ENCODE data around the gene SLC34A1.
"Not testable (repeated sequence)": the region's sequence is repeated elsewhere in the genome, so short reads cannot be mapped to it uniquely, and the experiment has no call there.

The SLC34A1 gene

DNA sequence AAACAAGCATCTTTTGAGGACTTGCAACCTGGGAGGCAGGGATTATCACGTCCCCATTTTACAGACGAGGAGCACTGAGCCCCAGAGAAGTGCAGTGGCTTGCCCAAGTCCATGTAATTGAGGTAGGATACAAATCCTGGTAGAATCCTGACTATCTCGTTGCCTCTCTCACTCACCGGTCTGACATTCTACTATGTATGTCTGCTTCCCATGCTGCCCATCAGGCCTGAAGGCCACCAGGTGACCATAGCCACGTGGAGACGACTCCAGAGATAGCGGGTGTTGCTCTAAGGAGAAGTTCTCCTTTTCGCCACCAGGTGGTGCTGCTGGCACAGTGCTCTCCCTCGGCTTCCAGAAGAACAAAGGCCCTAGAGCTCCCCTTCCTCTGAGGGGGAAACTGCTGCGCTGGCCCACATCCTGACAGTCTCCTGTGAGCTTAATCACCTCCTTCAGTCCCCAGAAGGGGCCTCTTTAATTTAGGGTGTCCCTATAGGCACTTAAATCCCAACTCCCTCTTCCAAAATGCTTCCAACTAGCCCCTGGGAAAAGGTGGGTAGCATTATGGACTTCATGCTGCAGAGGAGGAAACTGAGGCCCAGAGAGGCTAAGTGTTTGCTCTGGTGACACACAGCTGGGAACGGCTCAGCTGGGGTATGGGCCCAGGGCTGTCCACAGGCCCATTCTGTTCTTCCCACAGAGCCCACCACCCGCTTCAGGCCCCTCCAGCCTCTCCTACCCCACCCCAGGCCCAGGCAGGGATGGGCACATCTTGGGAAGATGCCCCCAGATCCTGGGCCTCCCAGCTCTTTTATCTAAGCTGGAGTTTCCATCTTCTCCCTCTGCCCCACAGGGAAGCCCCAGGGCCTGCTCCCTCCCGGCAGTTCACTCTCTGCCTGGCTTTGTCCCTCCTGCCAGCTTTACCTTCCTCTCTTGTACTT, 6.4 kb downstream of the SLC34A1 start:
- DNase-seq, result peak; percentile 76 to 85

DNA sequence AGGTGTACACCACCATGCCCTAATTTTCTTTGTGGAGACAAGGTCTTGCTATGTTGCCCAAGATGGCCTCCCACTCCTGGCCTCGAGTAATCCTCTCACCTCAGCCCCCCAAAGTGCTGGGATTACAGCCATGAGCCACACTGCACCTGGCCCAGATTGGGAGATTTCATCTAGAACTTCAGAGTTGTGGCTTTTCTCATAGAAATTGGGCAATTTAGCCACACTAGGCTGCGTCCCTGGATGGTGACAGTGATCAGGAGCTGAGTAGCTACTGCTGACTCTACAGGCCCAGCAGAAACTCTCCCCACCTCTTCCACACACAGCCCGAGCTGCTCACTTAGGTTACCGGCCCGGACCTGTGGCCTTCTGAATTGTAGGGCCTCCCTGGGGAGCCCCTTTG, 8.5 kb downstream of the SLC34A1 start:
- DNase-seq, result no peak

DNA sequence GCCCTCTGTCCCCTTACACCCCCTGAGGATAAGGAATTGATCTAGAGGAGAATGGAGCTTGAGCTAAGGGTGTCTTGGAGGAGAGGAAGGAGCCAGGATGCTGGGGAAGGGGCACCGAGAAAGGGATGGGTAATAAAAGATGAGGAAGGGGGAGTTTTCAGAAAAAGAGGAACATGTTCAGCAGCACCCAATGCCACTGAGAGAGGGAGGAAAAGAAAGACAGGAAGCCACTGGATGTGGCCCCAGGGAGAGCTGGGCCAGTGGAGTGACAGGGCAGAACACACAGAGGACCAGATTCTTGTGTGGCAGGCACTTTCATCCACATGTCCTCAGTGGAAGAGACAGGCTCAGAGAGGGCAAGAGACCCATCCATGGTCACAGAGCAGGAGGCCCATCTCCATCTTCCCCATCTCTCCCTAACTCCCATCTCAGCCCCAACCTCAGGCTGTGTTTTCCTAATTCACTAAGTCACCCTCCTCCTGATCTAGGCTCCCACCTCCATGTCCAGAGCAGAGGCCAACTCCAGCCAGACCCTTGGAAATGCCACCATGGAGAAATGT, 9.1 kb downstream of the SLC34A1 start:
- no peak for DNase-seq

DNA sequence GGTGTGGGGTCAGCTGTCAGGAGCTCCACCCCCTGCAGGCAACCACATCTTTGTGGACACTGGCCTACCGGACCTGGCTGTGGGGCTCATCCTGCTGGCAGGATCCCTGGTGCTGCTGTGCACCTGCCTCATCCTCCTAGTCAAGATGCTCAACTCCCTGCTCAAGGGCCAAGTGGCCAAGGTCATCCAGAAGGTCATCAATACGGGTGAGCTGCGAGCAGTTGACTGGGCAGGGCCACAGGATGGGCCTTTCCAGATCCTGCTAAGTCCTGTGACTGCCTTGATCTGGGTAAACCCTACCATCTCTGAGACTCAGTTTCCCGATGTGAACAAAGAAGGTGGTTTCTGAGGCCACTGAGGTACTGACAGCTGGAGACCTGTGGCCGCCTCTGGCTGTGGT, 9.8 kb downstream of the SLC34A1 start:
- no peak for DNase-seq

DNA sequence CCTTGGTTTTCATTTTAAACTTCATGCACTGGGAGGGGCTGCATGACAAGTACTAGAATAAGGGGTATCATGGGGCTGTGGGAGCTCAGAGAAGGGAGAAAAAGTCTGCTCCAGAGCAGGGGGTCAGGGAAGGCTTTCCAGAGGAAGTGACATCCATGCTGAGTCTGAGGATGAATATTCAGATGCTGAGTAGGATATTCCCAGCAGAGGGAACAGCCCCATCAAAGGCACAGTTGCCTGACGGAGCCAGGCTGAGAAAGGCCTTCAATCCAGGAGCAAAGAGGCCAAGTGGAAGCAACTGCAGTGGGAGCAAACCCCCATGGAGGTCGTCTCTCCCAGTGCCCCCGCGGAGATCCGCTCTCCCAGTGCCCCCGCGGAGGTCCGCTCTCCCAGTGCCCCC, 11.8 kb downstream of the SLC34A1 start:
- DNase-seq, result no peak

DNA sequence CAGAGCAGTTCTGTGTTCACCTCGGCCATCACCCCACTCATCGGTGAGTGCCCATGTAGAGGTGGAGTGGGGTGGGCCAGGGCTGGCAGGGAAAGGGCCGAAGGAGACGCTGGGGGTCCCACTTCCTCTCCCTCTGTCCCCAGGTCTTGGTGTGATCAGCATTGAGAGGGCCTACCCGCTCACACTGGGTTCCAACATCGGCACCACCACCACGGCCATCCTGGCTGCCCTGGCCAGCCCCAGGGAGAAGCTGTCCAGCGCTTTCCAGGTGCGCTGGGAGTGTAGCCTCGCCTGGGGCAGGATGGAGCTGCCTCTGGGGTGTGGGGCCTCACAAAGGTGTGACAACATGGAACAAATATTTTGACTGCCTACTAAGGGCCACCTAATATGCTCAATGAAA, 12.6 kb downstream of the SLC34A1 start:
- no peak for DNase-seq

DNA sequence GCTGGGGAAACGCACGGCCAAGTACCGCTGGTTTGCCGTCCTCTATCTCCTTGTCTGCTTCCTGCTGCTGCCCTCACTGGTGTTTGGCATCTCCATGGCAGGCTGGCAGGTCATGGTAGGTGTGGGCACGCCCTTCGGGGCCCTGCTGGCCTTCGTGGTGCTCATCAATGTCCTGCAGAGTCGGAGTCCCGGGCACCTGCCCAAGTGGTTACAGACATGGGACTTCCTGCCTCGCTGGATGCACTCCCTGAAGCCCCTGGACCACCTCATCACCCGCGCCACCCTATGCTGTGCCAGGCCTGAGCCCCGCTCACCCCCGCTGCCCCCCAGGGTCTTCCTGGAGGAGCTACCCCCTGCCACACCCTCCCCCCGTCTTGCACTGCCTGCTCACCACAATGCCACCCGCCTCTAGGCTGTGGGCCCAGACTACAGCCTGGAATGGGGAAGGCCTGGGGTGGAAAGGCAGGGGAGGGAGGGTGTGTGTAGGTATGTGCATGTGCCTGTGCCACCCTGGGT, 13.7 kb downstream of the SLC34A1 start:
- DNase-seq, result no peak

DNA sequence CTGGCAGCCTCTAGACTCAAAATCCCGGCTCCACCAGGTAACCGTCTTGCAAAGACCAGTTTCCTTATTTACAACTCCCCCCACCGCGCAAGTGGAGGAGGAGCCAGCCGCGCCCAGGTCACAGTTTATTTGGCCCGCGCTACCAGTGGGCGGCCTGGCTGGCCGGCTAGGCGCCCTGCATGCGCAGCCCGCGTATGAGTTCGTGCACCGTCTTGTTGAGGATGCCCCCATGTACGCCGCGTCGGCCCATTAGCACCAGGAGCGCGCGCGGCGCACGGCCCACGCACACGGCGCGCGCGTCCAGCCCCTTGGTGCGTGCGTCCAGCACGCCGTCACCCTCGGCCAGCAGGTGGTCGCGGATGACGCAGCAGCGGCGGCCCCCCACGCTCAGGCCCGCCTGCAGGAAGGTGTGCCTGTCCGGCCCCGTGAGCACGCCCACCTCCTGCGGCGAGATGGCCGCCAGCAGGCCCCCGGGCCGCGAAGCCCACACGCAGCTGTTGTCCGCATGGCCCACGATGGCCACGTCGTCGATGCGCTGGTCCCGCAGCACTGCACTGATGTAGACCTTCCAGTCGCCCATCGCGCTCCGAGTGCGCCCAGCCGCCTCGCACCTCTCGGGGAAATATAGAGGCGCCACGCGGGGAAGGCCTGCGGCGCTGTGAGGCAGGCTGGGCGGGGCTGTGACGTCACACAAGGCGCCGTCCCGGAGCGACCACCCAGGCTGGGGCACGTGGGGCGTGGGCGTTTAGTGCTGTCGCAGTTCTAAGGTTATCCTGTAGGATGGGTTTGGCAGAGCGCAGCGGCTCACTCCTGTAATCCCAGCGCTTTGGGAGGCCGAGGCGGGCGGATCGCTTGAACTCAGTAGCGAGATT, 16.0 kb downstream of the SLC34A1 start, which contains the start of gene PFN3:
TSS of gene PFN3 (minus strand) at position 665 of the 872 bp plus-strand sequence. CDS start at position 580, 85 bp downstream.
- no peak for DNase-seq

DNA sequence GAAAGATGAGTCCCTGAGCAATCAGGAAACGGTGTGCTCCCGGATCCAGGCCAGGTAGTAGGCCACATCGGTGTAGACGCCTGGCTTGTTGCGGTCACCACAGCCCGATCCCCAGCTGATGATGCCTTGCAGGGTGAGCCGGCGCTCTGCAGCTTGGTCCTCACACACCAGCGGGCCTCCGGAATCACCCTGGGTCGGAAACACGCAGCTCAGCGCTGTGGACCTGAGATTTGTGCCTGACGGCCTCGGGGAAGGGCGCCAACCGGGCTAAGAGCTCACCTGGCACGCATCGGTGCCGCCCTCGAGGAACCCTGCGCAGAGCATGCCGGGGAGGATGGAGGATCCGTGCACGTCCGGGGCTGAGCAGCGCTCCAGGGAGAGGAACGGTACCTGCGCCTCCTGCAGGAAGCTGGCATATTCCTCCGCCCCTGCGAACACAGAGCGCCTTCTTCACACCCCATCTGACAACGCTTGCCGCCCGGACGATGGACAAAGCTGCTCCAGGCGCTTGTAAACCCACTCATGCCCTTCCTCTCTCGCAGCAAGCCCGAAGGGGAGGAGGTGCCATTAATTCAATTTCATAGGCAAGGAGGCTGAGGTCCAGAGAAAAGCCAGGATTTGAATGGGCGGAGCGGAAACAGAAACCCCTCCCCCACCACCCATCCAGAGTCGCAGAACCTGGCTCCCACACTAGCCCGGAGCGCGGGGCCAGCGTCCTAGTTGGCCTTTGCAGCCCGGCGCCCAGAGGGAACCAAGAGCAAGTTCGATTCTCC, 18.2 kb downstream of the SLC34A1 start:
- DNase-seq, result peak; percentile 89 to 95

DNA sequence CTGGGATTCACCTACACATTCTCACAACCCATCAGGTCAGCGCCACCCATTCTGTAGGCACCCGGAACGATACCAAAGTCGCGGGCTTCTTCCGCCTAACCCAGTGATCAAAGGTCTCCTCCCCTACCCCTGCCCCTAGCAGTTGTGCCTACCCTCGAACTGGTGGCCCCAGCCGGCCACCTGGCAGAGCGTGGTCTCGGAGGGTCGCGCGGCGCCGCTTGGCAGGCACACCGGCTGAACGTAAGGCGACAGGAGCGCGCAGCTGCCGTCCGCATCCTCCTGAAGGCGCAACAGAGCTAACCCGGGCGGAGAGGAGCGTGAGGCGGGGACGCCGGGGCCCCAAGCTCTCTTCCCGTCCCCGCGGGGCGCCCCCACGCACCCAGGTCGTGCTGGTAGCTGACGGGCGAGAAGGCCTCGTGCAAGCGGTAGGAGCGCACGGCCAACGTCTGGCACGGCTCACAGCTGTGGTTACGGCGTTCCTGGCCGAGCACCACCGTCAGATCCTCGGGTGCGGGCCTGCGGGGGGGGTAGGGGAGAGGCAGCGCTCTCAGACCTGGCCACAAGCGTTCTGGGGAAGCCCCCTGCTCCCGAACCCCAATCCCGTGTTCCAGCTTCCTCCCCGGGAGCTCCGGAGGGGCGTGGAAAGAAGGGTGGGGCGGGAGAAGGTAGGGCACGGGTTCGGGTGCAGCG, 19.0 kb downstream of the SLC34A1 start:
- DNase-seq, result peak in 1 of 2 experiments; percentile 49

DNA sequence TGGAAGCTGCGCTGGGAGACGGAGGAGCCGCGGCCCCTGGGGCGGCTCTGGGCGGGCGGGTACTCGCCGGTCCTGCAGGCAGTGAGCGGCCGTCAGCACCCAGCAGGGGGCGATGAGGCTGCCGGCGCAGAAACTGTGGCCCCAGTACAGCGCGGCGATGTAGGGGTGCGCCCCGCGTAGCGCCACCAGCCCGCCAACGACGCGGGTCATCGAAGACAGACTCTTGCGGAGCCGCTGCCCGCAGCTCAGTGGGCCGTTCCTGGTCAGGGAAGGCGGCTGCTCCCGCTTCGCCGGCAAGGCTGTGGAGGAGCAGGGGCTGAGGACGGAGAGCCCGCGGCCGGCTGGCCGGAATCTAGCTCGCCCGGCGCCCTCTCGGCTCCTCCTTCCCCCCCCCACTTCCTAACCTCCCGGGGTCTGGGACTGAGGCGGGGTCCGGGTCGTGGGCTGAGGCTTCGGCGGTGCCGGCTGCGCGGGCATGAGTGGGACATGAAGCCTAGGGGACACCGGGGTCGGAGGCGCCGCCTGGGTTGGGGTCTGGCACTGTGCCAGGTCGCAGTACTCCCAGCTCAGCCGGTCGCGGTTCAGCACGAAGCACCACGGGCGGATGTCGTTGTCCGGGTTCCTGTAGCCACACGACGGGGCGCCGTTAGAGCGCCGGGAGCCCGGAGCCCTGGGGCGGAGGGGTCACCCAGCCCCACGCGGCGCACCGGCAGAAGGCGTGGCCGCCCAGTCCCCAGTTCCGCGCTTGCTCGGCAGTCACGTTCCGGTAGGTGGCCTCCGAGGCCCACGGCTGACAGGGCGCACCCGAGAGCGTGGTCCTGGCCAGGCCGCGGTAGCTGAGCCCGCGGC, 19.8 kb downstream of the SLC34A1 start:
- DNase-seq, result peak; percentile 56 to 78

DNA sequence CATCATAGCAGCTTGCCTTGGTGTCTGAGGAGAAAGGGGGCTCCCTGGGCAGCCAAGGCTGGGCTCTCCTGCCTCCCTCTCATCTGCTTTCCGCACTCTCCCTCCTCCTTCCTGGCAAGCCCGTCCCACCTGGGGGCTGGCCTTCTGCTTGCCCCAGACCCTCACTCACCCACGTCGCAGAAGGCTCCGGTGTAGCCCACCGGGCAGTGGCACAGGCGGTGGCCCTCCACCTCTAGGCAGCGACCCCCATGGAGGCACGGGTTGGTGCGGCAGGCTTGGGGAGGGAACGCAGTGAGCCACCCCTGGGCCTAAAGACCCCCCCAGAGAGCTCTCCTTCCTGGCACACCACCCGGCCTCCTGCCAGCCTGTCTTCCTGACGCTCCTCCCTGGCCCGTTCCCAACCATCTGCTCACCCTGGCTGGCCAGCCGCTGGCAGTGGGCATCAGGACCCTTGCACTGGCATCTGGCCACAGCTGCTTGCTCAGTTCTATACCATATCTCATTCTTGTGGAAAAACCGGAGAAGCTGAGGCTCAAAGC, 20.5 kb downstream of the SLC34A1 start:
- peak in 1 of 2 experiments; percentile 29 for DNase-seq

DNA sequence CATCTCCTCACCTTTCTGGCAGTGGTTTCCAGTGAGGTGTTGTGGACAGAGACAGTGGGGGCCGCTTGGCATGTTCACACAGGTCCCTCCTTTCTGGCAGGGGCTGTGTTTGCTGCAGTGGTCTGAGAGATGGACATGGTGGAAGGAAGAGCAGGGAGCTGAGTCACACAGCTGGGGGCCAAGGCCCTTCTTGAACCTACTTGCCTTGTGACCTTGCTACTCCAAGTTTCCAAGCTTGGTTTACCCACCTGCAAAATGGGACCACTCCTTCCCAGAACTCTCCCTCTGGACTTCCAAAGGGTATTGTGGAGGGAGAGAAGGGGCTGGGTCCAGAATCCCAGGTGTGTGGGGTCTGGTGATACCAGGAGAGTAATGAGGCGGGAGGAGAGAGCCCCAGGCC, 21.1 kb downstream of the SLC34A1 start:
- DNase-seq, result no peak

DNA sequence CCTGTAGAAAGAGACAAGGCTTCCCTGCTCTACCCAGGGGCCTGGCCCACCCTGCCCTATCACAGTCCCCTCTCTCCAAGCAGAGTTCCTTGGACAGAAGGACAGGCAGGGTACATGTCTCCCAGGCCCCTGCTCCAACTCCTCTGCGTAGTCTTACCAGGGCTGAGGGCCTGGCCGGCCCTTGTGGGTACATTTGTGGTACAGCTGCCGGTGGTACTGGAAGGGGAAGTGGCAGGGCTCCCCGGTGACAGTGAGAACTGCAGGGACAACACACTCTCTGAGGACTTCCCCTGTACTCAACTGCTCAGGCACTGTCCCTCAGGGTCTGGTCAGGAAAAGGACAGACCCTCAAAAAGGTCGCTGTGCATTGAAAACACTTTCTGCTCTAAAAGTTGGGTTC, 21.6 kb downstream of the SLC34A1 start:
- DNase-seq, result no peak

DNA sequence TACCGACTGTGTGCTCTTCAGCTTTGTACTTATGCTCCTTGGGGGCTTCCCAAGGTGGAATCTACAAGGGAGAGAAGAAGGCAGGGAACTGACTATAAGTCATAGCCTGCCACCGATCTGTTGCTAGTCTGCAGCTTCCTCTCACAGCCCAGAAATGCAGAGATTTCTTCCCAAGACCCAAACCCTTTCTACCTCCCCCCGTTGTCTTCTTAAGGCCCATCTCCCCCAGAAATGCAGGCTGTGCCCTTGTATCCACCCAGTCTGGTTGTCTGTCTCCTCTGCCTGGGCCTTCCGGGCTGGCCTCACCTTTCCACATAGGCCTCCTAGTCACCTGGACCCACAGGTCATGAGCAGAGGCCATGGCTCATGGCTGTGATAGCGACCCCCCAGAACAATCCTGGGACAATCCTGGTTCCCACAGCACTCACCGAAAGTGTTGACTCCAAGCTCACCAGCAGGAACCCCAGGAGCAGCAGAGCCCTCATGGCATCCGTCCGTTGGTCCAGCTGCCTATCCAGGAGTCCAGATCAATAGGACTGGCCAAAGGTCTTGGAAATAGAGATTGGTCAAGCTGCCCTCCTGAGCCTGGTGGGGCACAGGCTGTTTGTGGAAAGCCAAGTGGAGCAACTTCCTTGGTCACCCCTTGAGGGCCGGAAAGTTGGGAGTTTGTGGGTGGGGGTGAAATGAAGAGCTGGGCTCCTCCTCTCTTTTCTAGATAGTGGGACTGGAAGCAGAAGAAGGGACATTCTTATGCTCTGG, 25.0 kb downstream of the SLC34A1 start, which contains the start of gene F12:
TSS of gene F12 (minus strand) at position 522 of the 759 bp plus-strand sequence. CDS start at position 485, 37 bp downstream.
- no peak for DNase-seq

DNA sequence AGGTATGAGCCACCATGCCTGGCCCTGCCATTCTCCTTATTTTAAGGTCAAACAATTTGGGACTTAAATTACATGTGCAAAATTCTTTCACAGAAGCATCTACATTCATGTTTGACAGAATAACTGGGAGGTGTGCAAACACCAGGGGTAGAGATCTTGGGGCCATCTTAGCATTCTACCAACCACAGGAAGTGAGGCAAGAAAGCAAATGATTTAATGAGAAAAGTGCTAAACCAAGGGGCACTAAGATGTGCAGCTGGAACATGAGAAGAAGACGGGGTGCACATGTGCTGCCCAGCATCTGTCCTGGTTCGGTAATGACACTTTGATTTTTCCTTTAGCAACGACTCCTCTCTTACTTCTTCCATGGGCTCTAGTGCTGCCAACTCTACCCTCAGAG, 26.3 kb downstream of the SLC34A1 start:
- no peak for DNase-seq

DNA sequence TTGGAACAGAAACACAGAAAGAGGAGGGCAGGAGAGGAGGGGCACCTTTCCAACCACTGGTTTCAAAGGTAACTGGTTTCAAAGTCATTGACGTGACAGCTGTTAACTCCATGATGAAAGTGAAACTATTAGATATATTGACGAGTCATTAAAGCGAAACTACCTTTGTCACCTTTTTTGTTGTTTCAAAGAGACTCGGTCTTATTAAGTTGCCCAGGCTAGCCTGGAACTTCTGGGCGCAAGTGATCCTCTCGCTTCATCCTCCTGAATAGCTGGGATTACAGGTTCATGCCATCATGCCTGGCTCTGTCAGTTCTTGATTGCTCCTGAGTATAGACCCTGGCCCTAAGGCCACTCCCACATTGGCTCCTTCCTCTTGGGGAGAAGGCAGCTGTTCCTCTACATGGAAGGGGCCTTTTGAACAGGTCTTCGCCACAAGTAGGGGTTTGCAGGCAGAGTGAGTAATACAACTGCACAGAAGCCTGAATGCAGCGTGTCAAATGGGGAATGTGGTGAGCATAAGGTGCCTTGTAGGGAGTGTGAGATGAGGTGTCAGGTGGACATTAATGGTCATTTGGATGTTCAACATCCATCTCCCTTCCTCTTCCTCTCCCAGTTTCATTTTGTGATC, 28.5 kb downstream of the SLC34A1 start:
- no peak for DNase-seq

DNA sequence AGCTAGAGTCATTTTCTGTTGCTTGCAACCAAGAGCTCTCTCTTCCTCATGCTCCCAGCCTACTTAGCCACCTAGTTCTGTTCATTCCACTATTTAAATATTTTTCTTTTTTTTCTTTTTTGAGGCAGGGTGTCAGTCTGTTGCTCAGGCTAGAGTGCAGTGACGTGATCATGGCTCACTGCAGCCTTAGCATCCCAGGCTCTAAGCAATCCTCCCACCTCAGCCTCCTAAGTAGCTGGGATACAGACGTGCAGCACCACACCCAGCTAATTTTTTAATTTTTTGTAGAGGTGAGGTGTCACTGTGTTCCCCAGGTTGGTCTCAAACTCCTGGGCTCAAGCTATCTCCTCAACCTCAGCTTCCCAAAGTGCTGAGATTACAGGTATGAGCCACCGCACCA, 30.2 kb downstream of the SLC34A1 start:
- DNase-seq, result no peak

DNA sequence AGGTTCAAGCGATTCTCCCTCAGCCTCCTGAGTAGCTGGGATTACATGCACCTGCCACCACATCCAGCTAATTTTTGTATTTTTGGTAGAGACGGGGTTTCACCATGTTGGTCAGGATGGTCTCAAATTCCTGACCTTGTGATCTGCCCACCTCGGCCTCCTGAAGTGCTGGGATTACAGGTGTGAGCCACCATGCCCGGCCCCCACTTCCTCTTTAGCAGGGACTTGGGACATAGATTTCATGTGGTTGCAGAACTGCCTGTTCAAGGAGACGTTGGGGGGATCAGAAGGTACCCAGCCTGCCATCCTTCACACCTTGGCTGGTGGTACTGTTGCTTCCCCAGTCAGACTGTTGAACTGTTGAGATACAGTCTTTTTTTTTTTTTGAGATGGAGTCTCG, 32.8 kb downstream of the SLC34A1 start:
- DNase-seq, result not testable (repeated sequence)
